DND-41 (cell line): ENCODE data around the gene CDC37.

ENCODE experiments used
- ATAC-seq: fragments of 200-7000 bp; cut with Tn5 transposase; 3 replicates; pipeline ENCODE4 v1.9.1; 2021; ENCODE audit warnings: low read depth; ENCODE audit not compliant: insufficient read depth
- DNase-seq: peaks from one replicate; pipeline ENCODE4 v3.0.0-alpha.2; 2020
- H2AFZ ChIP-seq: 2 replicates; pipeline ENCODE4 v1.6.0; 2012; ENCODE audit warnings: low read depth, low read length
- H3K27ac ChIP-seq: 2 replicates; pipeline ENCODE4 v1.5.1; 2012; ENCODE audit warnings: low read length, inconsistent platforms
- H3K27me3 ChIP-seq: fragments of 200-600 bp; sonication (generic); 2 replicates; pipeline ENCODE4 v1.6.0; 2012; ENCODE audit warnings: low read length, mild to moderate bottlenecking, inconsistent platforms; ENCODE audit not compliant: insufficient read depth, poor library complexity
- H3K36me3 ChIP-seq: 2 replicates; pipeline ENCODE4 v1.5.1; 2012; ENCODE audit warnings: low read length, inconsistent platforms; ENCODE audit not compliant: insufficient read depth
- H3K4me1 ChIP-seq: 2 replicates; pipeline ENCODE4 v1.5.1; 2012; ENCODE audit warnings: mild to moderate bottlenecking, low read length; ENCODE audit not compliant: insufficient read depth
- H3K4me2 ChIP-seq: 2 replicates; pipeline ENCODE4 v1.6.0; 2012; ENCODE audit warnings: mild to moderate bottlenecking, moderate library complexity, low read length, inconsistent platforms; ENCODE audit not compliant: insufficient read depth
- H3K4me3 ChIP-seq, 2 experiments: fragments of 200-600 bp in 1 of 2; shearing (Covaris generic) in 1 of 2; 2 replicates each; pipeline ENCODE4 v1.5.1; 2012 to 2016; ENCODE audit warnings: inconsistent platforms in 2 of 2, low read length in 2 of 2, mild to moderate bottlenecking in 2 of 2, low read depth in 1 of 2, moderate library complexity in 1 of 2
- H3K79me2 ChIP-seq: 2 replicates; pipeline ENCODE4 v1.6.0; 2012; ENCODE audit warnings: low read length, inconsistent platforms; ENCODE audit not compliant: insufficient read depth
- H3K9ac ChIP-seq: 2 replicates; pipeline ENCODE4 v1.6.0; 2012; ENCODE audit warnings: low read depth, mild to moderate bottlenecking, inconsistent platforms, low read length, moderate library complexity
- H3K9me3 ChIP-seq: 2 replicates; pipeline ENCODE4 v1.5.1; 2012; ENCODE audit warnings: low read length, moderate library complexity, mild to moderate bottlenecking, inconsistent platforms; ENCODE audit not compliant: insufficient read depth, severe bottlenecking
- H4K20me1 ChIP-seq: 2 replicates; pipeline ENCODE4 v1.6.0; 2012; ENCODE audit warnings: low read length; ENCODE audit not compliant: insufficient read depth
- CTCF ChIP-seq: IDR thresholded peaks from 2 replicates; pipeline ENCODE4 v1.5.1; 2012; ENCODE audit warnings: borderline replicate concordance, low read length, moderate library complexity, mild to moderate bottlenecking; ENCODE audit not compliant: poor library complexity, severe bottlenecking; ENCODE audit errors: extremely low read depth
- EZH2 ChIP-seq: IDR thresholded peaks from 3 replicates; pipeline ENCODE4 v1.6.1; 2012; ENCODE audit warnings: borderline replicate concordance, low read depth, mild to moderate bottlenecking, moderate library complexity, low read length, inconsistent platforms; ENCODE audit not compliant: severe bottlenecking

Gene CDC37

GRCh38 chr19:10424011-10424637, 20.8 kb upstream of the CDC37 start:
- TF ChIP-seq EZH2 (peak; percentile 37), CTCF (peak; percentile 91)
- no peaks in the 10 kb centered on the region for H3K9me3 ChIP-seq
- H3K36me3 ChIP-seq, result no peaks in the 10 kb centered on the region
- peak; percentile 77 for ATAC-seq
- no peak overlapping the region for H3K27ac ChIP-seq
- H3K27me3 ChIP-seq, result peaks cover 43% of the 10 kb centered on the region
- DNase-seq, result peak; percentile 78
- peak overlapping the region in 1 of 2 experiments; percentile 35; a peak in 2 of 4 replicates for H3K4me3 ChIP-seq
- H3K9ac ChIP-seq, result peak overlapping the region; percentile 38; the same call in 1 of the 2 replicates
- peaks cover 28% of the 10 kb centered on the region for H4K20me1 ChIP-seq
- H3K79me2 ChIP-seq, result no peaks in the 10 kb centered on the region
- peak overlapping the region; percentile 51 for H3K4me2 ChIP-seq
- no peak overlapping the region for H2AFZ ChIP-seq
- H3K4me1 ChIP-seq, result peaks cover 38% of the 10 kb centered on the region

- ATAC-seq (no peak), DNase-seq (no peak)
- TF ChIP-seq CTCF, result no peak
- Histone ChIP-seq H3K4me2 (no peak overlapping the region), H3K4me1 (peaks cover 44% of the 10 kb centered on the region), H3K9me3 (no peaks in the 10 kb centered on the region), H3K9ac (no peak overlapping the region), H3K36me3 (no peaks in the 10 kb centered on the region), H3K27me3 (peaks cover 56% of the 10 kb centered on the region), H4K20me1 (peaks cover 30% of the 10 kb centered on the region), H3K27ac (no peak overlapping the region), H3K4me3 (no peak overlapping the region), H3K79me2 (no peaks in the 10 kb centered on the region), H2AFZ (no peak overlapping the region)
These were observed 19.5 kb upstream of the CDC37 start for GRCh38 chr19:10422846-10423245.

GRCh38 chr19:10422046-10422461, 18.7 kb upstream of the CDC37 start:
- H3K27ac ChIP-seq, result no peak overlapping the region
- H3K4me3 ChIP-seq, result no peak overlapping the region
- DNase-seq (no peak), ATAC-seq (no peak)
- no peak overlapping the region for H3K9ac ChIP-seq
- H3K4me2 ChIP-seq, result peak overlapping the region; percentile 74; the same call in 1 of the 2 replicates
- H3K4me1 ChIP-seq, result peaks cover 44% of the 10 kb centered on the region
- TF ChIP-seq EZH2, result no peak
- no peak for TF ChIP-seq CTCF
- H3K36me3 ChIP-seq, result no peaks in the 10 kb centered on the region
- no peaks in the 10 kb centered on the region for H3K9me3 ChIP-seq
- no peaks in the 10 kb centered on the region for H3K79me2 ChIP-seq
- peaks cover 61% of the 10 kb centered on the region for H3K27me3 ChIP-seq
- no peak overlapping the region for H2AFZ ChIP-seq
- H4K20me1 ChIP-seq, result peaks cover 30% of the 10 kb centered on the region
